NB4 (cell line): ENCODE results near the gene PCBD1.

ENCODE experiments used
- CTCF ChIP-seq: IDR thresholded peaks from one replicate; pipeline ENCODE4 v1.5.1; 2012; ENCODE audit warnings: low read depth, low read length
- MAX ChIP-seq: IDR thresholded peaks from 2 replicates; pipeline ENCODE4 v1.6.1; 2011; ENCODE audit warnings: low read depth, low read length
- POLR2A ChIP-seq: IDR thresholded peaks from 2 replicates; pipeline ENCODE4 v1.6.1; 2011; ENCODE audit warnings: mild to moderate bottlenecking; ENCODE audit not compliant: insufficient read length; ENCODE audit errors: extremely low read depth

- no peak for TF ChIP-seq CTCF
- no peak for TF ChIP-seq POLR2A
- TF ChIP-seq MAX = no peak
These were observed 41.6 kb downstream of the PCBD1 start for GRCh38 chr10:70846795-70847194.
